HEK293 (cell line): Measurements from ENCODE around the gene NEO1.

Experiments used
- CTCF ChIA-PET: fragments of 350-600 bp; formaldehyde crosslinking; extraction: SDS; loops from one replicate; lab custom pipeline; 2021; ENCODE audit warnings: antibody characterized with exemption; lab: Yijun Ruan, JAX
- POLR2A ChIA-PET: fragments of 300-600 bp; formaldehyde crosslinking; extraction: SDS; loops from one replicate; lab custom pipeline; 2020; ENCODE audit warnings: antibody characterized with exemption, inconsistent platforms; lab: Yijun Ruan, JAX
- H3K27ac ChIP-seq: fragments of 200-500 bp; sonication (Bioruptor generic); 2 replicates; pipeline ENCODE4 v1.5.1; 2014; ENCODE audit warnings: low read depth, low read length, control low read depth, inconsistent platforms; ENCODE audit errors: extremely low read depth
- H3K36me3 ChIP-seq, 2 experiments: fragments of 200-500 bp in 1 of 2; sonication (Bioruptor generic) in 1 of 2; 1 replicate in 1 of 2; 2 replicates in 1 of 2; pipeline ENCODE4 v1.5.1; 2014 to 2017; ENCODE audit warnings: inconsistent platforms in 2 of 2, low read length in 2 of 2; ENCODE audit not compliant: control insufficient read depth in 2 of 2, insufficient read depth in 1 of 2
- H3K4me1 ChIP-seq: fragments of 200-500 bp; sonication (Bioruptor generic); 2 replicates; pipeline ENCODE4 v1.5.1; 2014; ENCODE audit warnings: mild to moderate bottlenecking, low read length, inconsistent platforms; ENCODE audit not compliant: control insufficient read depth, insufficient read depth
- H3K4me3 ChIP-seq: 2 replicates; pipeline ENCODE4 v1.5.1; 2011; ENCODE audit warnings: low read depth, mild to moderate bottlenecking, control low read depth, low read length, moderate library complexity
- H3K9me3 ChIP-seq: fragments of 200-500 bp; sonication (Bioruptor generic); 2 replicates; pipeline ENCODE4 v1.5.1; 2014; ENCODE audit warnings: low read depth, low read length, inconsistent platforms; ENCODE audit not compliant: control insufficient read depth, insufficient read depth
- WT1 ChIP-seq: fragments of 450-650 bp; formaldehyde crosslinking; IDR thresholded peaks from 2 replicates; pipeline ENCODE4 v1.5.1; 2016; ENCODE audit warnings: missing biosample characterization, missing genetic modification characterization
- ZIC2 ChIP-seq: fragments of 450-650 bp; formaldehyde crosslinking; IDR thresholded peaks from 2 replicates; pipeline ENCODE4 v1.5.1; 2016; ENCODE audit warnings: missing biosample characterization, missing genetic modification characterization
- ZNF354C ChIP-seq: fragments of 450-650 bp; formaldehyde crosslinking; IDR thresholded peaks from 2 replicates; pipeline ENCODE4 v1.5.1; 2016; ENCODE audit warnings: missing biosample characterization, missing genetic modification characterization, low read depth, borderline replicate concordance
- ZNF391 ChIP-seq: fragments of 450-650 bp; formaldehyde crosslinking; IDR thresholded peaks from 2 replicates; pipeline ENCODE4 v1.5.1; 2016; ENCODE audit warnings: low read depth, missing biosample characterization, missing genetic modification characterization, borderline replicate concordance
- ZNF549 ChIP-seq: fragments of 450-650 bp; IDR thresholded peaks from 2 replicates; pipeline ENCODE4 v1.5.1; 2018; ENCODE audit warnings: missing biosample characterization, missing genetic modification characterization, mild to moderate bottlenecking, inconsistent platforms, moderate library complexity
- ZNF600 ChIP-seq: fragments of 450-650 bp; formaldehyde crosslinking; IDR thresholded peaks from 2 replicates; pipeline ENCODE4 v1.5.1; 2016; ENCODE audit warnings: missing biosample characterization, missing genetic modification characterization
- ZNF664 ChIP-seq: fragments of 450-650 bp; formaldehyde crosslinking; IDR thresholded peaks from 2 replicates; pipeline ENCODE4 v1.5.1; 2016; ENCODE audit warnings: missing biosample characterization, missing genetic modification characterization
- ZNF701 ChIP-seq: fragments of 450-650 bp; formaldehyde crosslinking; IDR thresholded peaks from 2 replicates; pipeline ENCODE4 v1.5.1; 2016; ENCODE audit warnings: missing biosample characterization, missing genetic modification characterization
- ZNF830 ChIP-seq: fragments of 450-650 bp; IDR thresholded peaks from 2 replicates; pipeline ENCODE4 v1.5.0; 2018; ENCODE audit warnings: missing biosample characterization, missing genetic modification characterization, low read depth, mild to moderate bottlenecking, moderate library complexity
- TF ChIP-seq, protein P1 (sequence below): fragments of 450-650 bp; formaldehyde crosslinking; IDR thresholded peaks from 2 replicates; pipeline ENCODE4 v1.5.1; 2016; ENCODE audit warnings: missing biosample characterization, missing genetic modification characterization, borderline replicate concordance
- TF ChIP-seq, protein P2 (sequence below): fragments of 450-650 bp; formaldehyde crosslinking; IDR thresholded peaks from 2 replicates; pipeline ENCODE4 v1.5.1; 2016; ENCODE audit warnings: missing biosample characterization, missing genetic modification characterization
- TF ChIP-seq, protein P3 (sequence below): fragments of 450-650 bp; formaldehyde crosslinking; IDR thresholded peaks from 2 replicates; pipeline ENCODE4 v1.5.1; 2016; ENCODE audit warnings: missing biosample characterization, missing genetic modification characterization

NEO1 gene

DNA sequence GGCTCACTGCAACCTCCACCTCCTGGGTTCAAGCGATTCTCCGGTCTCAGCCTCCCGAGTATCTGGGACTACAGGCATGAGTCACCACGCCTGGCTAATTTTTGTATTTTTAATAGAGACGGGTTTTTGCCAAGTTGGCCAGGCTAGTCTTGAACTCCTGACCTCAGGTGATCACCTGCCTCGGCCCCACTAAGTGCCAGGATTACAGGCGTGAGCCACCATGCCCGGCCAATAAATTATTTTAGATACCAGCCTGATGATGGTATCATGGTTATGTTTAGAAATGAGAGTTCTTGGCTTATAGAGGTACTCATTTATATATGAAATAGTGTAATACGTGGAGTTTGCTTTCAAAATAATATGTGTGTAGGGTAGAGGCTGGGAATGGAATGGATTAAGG, 119.4 kb downstream of the NEO1 start (continued):
- TF ChIP-seq, protein P1, sequence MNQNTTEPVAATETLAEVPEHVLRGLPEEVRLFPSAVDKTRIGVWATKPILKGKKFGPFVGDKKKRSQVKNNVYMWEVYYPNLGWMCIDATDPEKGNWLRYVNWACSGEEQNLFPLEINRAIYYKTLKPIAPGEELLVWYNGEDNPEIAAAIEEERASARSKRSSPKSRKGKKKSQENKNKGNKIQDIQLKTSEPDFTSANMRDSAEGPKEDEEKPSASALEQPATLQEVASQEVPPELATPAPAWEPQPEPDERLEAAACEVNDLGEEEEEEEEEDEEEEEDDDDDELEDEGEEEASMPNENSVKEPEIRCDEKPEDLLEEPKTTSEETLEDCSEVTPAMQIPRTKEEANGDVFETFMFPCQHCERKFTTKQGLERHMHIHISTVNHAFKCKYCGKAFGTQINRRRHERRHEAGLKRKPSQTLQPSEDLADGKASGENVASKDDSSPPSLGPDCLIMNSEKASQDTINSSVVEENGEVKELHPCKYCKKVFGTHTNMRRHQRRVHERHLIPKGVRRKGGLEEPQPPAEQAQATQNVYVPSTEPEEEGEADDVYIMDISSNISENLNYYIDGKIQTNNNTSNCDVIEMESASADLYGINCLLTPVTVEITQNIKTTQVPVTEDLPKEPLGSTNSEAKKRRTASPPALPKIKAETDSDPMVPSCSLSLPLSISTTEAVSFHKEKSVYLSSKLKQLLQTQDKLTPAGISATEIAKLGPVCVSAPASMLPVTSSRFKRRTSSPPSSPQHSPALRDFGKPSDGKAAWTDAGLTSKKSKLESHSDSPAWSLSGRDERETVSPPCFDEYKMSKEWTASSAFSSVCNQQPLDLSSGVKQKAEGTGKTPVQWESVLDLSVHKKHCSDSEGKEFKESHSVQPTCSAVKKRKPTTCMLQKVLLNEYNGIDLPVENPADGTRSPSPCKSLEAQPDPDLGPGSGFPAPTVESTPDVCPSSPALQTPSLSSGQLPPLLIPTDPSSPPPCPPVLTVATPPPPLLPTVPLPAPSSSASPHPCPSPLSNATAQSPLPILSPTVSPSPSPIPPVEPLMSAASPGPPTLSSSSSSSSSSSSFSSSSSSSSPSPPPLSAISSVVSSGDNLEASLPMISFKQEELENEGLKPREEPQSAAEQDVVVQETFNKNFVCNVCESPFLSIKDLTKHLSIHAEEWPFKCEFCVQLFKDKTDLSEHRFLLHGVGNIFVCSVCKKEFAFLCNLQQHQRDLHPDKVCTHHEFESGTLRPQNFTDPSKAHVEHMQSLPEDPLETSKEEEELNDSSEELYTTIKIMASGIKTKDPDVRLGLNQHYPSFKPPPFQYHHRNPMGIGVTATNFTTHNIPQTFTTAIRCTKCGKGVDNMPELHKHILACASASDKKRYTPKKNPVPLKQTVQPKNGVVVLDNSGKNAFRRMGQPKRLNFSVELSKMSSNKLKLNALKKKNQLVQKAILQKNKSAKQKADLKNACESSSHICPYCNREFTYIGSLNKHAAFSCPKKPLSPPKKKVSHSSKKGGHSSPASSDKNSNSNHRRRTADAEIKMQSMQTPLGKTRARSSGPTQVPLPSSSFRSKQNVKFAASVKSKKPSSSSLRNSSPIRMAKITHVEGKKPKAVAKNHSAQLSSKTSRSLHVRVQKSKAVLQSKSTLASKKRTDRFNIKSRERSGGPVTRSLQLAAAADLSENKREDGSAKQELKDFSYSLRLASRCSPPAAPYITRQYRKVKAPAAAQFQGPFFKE (tag by site-specific recombination) = no peak
- TF ChIP-seq, all 188 proteins: peak for 0

GRCh38 chr15:73172508-73172907, 120.2 kb downstream of the NEO1 start:
- POLR2A ChIA-PET = no interaction called here
- peaks cover 14% of the 10 kb centered on the region for H3K4me1 ChIP-seq
- CTCF ChIA-PET = no interaction called here

GRCh38 chr15:73174171-73174570, 121.9 kb downstream of the NEO1 start:
- Histone ChIP-seq H3K4me1 (peaks cover 14% of the 10 kb centered on the region), H3K9me3 (no peaks in the 10 kb centered on the region), H3K36me3 (peaks cover 15 to 20% of the 10 kb centered on the region in 2 experiments), H3K4me3 (no peak overlapping the region), H3K27ac (no peak overlapping the region)
- ChIA-PET CTCF (interaction anchor here (1.0 to 2.3 kb wide), 3 partner anchors 16 to 54 kb away, joined by 3 to 6 read pairs (median 3); no protein-coding TSS in a partner anchor), POLR2A (no interaction called here)
- TF ChIP-seq ZIC2 = peak; percentile 89
- TF ChIP-seq ZNF600 = 0 out of 2 replicates have a peak, but pooled peaks have one; percentile 16
- TF ChIP-seq ZNF354C (tag by site-specific recombination) = no peak

More at GRCh38 chr15:73172508-73172907, 120.2 kb downstream of the NEO1 start:
- no peak overlapping the region for H3K4me3 ChIP-seq
- peaks cover 6 to 9% of the 10 kb centered on the region in 2 experiments for H3K36me3 ChIP-seq
- TF ChIP-seq, protein P2, sequence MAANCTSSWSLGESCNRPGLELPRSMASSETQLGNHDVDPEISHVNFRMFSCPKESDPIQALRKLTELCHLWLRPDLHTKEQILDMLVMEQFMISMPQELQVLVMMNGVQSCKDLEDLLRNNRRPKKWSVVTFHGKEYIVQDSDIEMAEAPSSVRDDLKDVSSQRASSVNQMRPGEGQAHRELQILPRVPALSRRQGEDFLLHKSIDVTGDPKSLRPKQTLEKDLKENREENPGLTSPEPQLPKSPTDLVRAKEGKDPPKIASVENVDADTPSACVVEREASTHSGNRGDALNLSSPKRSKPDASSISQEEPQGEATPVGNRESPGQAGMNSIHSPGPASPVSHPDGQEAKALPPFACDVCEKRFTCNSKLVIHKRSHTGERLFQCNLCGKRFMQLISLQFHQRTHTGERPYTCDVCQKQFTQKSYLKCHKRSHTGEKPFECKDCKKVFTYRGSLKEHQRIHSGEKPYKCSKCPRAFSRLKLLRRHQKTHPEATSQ (tag by site-specific recombination) = no peak
- TF ChIP-seq ZNF549 (tag by site-specific recombination) (peak; percentile 93), ZNF701 (no peak), ZNF664 (peak; percentile 37; the same call in 1 of the 2 replicates), WT1 (tag by site-specific recombination) (no peak), ZNF830 (tag by site-specific recombination) (no peak), ZNF391 (no peak)
- TF ChIP-seq, protein P3, sequence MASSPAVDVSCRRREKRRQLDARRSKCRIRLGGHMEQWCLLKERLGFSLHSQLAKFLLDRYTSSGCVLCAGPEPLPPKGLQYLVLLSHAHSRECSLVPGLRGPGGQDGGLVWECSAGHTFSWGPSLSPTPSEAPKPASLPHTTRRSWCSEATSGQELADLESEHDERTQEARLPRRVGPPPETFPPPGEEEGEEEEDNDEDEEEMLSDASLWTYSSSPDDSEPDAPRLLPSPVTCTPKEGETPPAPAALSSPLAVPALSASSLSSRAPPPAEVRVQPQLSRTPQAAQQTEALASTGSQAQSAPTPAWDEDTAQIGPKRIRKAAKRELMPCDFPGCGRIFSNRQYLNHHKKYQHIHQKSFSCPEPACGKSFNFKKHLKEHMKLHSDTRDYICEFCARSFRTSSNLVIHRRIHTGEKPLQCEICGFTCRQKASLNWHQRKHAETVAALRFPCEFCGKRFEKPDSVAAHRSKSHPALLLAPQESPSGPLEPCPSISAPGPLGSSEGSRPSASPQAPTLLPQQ = no peak
- no peaks in the 10 kb centered on the region for H3K9me3 ChIP-seq
- H3K27ac ChIP-seq = no peak overlapping the region
